ENCODE results near the gene ENAH.
"Not testable (repeated sequence)": the region's sequence is repeated elsewhere in the genome, so short reads cannot be mapped to it uniquely, and the experiment has no call there.

The ENAH gene

DNA sequence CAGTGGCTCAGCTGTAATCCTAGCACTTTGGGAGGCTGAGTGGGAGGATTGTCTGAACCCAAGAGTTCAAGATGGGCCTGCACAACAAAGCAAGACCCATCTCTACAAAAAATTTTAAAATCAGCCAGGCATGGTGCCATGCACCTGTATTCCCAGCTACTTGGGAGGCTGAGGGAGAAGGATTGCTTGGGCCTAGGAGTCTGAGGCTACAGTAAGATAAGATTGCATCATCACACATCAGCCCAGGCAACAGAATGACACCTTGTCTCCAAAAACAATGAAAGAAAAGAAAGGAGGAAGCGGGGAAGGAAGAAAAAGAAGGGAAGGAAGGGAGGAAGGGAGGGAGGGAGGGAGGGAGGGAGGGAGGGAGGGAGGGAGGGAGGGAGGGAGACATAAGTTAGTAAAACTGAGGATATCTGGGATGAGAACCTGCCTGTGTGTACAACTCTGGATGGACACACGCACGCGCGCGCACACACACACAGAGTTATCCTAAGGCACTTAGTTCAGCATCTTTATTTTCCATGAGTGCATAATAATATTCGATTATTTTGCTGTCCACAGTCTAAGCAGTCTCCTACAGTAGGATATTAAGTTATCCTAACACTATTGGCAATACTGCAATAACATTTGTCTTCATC, 132.2 kb downstream of the ENAH start:
- no peak for DNase-seq

DNA sequence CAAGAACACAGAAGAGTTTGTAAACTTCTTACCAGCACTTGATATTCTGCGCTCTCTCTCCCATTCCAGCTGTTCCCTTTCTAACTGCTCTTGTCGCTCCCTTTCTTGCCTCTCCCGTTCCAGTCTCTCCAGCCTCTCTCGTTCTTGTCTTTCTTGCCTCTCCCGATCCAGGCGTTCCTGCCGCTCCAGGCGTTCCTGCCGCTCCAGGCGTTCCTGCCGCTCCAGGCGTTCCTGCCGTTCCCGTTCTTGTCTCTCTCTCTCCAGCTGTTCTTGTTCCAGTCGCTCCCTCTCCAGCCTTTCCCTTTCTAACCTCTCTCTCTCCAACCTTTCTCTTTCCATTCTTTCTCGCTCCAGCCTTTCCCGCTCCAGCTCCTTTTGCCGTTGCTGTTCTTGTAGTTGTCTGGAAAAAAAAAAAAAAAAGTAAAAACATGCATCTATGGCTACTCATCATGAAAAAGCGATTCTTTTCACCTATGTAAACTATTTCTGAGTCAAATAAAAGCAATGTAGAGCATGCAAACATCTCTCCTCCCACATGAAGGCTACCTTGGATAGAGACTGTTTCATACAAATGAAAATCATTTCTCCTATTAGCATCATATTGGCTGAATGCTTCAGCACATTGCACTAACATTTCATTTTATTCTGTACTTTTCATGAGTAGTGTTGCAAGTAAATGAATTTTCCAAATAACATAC, 133.6 kb downstream of the ENAH start:
- DNase-seq = no peak

DNA sequence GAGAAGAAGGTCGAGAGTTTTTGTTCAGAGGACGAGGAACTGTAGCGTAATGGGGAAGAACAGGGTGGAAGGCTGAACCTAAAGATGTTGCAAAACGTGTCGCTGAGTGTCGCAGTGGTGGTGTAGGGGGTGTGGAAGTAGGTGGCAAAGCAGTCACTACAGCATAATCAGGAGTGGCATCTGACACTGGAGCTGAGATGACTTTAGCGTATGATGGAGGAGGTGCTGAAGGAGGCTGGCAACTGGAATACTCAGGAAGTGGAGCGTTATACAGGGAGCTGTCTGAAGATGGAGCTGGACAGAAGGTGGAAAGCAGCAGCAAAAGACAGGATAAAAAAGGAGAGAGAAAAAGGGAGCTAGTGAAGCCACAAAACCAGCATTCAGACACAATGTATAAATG, 135.2 kb downstream of the ENAH start:
- DNase-seq = no peak

DNA sequence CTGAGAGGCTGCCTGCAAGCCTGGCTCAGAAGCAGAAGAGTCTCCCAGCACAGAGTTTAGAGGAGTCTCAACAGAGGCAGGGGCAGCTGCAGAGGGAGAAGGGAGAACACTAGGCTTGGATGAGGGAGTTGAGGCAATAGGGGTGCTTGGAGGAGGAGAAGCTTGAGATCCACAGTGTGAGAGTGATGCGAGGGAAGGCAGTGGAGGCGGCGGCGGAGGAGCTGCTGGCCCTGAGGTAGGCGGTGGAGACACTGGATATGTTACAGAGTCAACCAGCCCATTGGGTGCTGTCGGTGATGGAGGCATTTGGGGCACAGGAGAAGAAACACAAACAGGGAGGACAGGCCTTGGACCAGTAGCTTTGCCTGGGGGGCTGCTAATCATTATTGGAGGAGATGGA, 135.7 kb downstream of the ENAH start:
- DNase-seq = no peak

DNA sequence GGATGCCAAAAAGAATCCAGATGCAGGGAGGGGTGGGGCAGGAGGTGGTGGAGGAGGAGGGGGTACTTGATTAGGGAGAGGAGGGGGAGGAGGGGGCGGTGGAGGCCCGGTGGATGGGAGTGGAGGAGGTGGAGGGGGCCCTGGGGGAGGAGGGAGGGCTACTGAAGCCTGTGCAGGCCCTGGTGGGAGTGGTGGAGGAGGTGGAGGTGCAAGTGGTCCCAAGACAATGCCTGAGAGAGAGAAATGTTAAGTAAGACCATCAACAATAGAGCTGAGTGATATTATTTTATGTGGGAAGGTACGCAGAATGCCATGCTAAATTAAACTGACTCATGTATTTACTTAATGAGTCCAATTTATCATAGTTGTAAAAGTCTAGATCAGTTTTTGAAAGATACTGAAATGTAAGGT, 138.2 kb downstream of the ENAH start:
- DNase-seq = no peak

DNA sequence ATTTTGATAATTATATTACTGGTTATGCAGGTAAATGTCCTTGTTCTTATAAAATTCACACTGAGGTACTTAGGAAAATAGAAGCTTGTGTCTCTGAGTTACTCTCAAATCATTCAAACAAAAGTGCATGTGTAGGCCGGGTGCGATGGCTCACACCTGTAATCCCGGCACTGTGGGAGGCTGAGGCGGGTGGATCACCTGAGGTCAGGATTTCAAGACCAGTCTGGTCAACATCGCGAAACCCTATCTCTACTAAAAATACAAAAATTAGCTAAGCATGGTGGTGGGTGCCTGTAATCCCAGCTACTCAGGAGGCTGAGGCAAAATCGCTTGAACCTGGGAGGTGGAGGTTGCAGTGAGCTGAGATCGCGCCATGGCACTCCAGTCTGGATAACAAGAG, 139.3 kb downstream of the ENAH start:
- not testable (repeated sequence) for DNase-seq

DNA sequence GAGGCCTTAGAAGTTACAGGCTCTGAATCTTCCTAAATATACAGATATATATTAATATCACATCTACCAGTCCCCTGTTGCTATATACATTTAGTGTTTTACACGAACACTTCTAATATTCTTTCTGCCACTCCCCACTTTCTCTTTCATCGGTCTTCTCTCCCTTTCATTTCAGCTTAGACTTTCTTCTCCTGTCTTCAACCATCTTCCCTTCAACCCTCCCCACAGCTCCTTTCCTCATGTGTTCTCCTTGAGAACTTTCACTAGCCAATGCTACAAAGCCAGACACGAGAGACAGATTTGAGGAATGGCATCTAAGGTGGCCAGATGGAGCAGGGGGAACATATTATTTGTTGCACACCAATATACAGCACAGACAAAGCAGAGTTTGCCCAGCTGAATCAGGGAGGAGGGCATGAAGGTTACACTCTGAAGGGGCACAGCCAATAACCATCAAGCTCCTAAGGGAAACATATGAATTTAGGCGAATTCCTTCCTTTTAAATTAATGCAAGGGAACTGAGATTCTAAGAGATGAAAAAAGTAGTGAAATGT, 141.0 kb downstream of the ENAH start:
- DNase-seq = no peak

DNA sequence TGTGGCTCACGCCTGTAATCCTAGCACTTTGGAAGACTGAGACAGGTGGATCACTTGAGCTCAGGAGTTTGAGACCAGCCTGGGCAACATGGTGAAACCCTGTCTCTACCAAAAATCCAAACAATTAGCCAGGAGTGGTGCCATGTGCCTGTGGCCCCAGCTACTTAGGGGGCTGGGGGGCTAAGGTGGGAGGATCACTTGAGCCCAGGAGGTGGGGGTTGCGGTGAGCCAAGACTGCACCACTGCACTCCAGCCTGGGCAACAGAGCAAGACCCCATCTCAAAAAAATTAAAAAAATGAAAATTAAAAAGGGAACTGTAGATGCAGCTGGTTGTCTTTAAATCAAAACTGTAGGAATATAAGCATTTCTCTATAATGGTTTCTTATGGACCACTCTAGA, 142.2 kb downstream of the ENAH start:
- DNase-seq = not testable (repeated sequence)

DNA sequence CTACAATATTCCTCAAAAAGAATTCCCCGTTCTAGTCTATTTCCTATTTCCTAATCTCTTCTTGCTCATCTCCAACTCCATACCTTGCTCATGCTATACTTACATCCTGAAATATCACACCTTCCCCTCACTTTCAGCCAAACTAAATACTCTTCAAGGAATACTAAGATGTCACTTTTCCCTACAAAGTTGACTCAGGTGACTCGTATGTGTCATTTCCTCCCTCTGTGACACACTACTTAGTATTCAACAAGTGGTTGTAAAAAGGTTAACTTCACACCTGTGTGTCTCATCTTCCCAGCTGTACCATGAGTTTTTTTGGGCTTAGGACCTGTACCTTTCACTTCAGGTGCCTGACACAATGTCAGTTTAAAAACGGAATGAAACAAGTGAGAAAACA, 143.2 kb downstream of the ENAH start:
- DNase-seq = no peak

DNA sequence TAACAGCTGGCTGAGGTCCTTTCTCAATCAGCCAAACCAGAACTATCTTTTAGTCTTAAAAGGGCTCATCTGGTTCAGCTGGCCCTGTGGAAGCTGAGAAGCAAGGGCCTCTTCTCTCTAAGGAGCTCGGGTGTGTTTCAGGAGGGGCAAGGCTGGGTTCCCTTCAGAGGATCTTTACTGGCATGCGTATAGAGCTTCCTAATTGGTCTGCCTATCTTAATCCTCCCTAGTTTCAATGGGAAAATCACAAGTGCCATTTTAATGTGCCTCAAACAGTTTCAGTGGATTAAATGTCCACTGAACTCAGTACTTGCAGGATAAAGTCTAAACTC, 143.6 kb downstream of the ENAH start:
- DNase-seq = no peak

DNA sequence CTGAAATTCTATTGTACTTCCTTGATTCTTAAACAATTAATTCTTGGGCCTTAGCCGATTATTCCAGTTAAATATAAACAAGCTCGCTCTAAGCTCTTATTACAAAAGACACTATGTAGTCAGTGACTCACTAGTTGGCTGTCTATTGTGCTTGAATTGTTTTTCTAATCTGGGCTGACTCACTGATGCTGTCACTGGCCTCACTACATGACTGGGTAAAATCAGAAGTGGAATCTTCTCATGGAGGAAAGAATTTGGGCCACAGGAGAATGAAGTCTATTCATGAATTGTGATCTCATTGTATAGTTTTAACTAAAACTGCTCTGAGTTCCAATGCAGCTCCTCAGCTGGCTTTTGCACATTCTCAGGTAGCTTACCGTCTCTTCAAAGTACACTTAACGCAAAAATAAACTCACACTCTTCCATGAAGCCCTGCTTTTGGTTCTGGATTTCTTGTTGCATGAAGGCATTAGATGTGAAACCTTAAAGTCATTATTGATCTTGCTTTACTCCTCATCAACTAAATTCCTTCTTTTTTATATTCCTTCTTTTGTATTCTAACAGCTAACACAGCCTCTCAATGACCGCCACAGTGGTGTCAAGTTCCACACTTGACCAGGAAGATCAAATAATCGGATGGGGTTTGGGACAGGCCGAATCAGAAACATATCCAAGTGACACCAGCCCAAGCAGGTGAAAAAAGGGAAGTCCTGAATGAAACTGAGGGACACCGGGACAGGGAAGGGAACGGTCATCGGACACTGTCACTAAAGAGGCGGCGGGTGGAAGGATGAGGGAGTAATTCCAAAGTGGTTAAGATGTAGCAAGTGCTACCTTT, 144.2 kb downstream of the ENAH start:
- DNase-seq = no peak

DNA sequence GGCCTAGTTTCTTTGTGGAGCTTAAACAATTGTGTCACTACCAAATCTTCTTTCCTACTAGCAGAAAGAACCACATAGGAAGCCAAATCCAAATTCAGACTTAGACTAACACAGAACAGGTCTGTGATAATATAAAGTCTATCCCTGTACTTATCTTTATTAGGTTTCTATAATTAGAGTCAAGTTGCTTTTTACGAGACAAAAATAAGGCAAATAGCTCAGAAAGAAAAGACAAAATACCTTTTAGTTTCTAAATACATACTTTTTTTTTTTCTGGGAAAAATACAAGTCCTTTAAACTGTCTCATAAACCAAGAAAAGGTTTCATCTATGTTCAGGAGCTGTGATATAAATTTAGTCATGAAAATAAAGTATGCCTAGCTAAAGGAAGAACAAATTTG, 146.2 kb downstream of the ENAH start:
- no peak for DNase-seq

DNA sequence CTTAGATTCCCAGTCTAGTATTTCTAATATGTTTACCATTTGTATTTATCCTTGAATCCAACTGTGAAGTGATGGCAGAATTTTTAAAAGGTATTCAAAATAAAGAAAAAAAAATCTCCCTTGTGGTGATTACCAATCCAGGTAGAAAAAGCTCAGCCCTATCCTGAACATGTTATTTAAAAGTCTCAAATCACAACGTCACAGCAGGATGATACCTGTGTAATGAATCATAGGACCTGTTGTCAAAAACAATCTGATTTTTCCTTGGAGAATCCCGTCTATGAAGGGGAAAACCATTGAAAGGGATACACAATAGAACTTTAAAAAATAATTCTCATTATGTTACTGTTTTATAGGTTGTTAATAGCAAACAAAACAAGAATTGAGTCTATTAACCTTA, 148.1 kb downstream of the ENAH start:
- DNase-seq = no peak

DNA sequence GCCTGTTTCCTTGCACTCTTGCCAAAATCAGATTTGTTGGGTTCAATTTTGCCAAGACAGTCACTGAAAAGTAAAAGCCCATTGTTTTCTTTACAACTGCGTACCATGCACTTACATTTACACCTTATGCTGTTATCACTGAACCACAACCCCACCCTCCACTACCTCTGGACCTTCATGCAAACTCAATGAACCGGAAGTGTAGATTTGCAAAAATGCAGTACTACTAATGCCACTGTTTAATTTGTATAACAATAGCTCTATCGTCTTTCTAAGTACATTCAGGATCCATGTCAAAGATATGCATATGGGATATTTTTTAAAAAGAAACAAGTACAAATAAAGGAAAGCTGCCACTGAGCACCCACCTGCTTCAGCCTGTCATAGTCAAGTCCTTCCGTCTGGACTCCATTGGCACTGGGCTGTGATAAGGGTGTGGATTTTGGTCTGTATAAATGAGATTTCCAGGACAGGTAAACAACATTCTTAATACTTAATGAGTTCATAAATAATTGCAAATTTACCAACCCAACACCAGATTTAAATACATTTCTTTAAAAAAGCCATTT, 152.2 kb downstream of the ENAH start:
- DNase-seq = no peak

DNA sequence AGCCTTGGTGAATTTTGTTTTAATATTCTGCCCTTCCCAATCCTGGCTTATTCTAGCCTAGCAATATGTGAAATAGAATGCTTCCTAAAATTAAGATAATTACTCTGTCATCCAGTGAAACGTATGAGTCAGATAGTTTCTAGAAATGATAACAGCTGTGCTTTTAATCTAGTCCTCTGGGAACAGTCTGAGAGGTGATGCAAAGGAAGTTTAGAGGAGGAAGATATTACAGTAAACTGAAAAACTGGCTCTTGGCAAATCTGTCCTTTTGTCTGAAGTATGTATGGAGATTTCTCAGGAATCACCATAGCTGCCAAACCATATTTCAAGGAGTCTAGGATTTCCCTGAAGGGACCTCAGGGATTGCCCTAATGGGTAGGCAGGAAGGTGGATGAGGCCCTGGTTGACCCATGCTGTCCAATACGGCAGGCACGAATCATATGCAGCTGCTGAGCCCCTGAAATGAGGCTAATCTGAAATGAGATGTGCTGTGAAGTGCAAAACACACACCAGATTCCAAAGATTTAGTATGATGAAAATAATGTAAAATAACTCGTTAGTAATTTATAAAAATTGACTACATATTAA, 154.3 kb downstream of the ENAH start:
- DNase-seq = no peak

DNA sequence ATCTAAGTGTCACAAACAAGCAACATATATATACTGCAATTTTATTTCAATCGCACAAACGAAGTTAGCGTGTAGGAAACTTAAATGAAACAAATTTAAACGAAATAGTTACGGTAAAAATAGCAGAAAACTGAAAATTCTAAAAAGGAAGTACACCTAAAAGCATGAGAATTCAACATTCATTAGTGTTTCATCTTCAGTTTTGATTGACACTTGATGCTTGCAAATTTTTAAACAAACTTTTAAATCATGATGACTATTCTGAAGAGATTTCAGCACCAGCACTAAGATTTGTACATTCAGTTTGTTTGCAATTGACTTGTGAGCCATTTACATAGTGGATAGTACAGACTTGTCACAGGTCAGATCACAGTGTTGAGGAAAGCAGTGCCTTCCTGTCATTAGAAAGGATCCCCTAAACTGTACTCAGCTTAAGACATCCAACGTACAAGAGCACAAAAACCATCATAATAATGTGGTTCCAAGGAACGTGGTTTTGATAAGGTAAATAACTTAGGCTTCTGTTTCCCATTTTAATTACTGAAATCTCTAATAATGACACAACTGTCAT, 158.0 kb downstream of the ENAH start:
- DNase-seq = no peak

DNA sequence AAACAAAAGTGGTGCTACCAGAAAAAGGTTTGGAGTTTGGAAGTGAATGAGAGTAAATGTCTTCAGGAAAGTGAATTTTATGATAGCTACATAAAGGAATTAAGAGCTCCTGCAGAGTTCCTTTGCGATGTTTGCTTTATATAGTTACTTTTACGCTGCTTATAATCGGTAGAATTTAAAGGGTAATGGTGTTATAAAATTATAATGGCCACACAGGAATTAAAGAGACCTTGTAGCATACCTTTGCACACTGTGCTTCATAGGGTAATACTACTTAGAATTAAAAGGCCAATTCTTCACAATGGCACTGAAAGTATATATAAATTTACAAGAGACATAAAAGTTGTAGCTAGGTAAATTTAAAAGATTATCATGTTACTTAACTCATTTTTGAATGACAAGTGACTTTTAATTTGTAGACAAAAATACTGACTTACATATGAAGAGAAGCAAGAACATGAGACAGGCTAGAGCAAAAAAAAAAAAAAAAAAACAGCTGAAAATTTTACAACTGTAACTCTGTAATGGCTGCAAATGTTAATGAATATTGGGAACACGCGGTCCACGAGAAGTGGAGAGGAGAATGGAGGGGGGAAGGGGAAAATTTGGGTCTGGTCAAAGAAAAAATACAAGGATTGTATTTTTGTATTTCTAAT, 159.2 kb downstream of the ENAH start:
- no peak for DNase-seq

DNA sequence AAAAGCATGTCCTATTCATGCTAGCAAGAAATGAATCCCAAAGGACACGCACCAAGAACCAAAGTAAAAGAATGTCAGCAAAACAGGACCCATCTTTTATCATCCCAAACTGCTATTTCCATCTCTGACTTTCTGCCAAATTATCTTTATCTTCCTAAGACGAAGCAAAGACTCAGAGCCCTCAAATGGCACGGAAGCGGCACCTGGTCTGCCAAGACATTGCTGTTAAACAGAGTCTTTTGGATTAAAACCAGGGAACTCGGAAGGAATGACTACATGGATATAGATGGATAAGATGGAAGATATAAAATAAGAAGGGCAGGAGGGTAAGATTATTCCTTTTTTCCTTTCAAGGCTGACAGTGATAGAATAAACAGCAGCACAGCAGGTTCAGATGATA, 164.2 kb downstream of the ENAH start:
- no peak for DNase-seq

DNA sequence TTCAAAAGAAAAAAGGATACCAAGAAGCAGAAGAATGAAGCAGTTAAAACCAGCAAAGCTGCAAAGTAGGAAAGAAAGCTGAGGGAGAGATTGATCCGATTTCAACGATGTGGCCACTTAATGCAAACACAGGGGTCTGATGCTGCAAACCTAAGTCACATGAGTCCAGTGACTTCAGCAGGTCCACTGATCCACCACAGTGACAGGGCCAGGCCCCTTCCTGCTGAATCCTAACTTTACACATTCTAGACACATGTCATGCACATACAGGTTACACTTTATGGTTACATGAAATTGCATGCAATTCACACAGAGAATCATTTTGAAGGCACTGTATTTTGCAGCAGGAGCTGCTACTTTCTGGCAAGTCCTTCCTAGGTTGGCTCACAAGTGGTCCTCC, 166.1 kb downstream of the ENAH start:
- no peak for DNase-seq

DNA sequence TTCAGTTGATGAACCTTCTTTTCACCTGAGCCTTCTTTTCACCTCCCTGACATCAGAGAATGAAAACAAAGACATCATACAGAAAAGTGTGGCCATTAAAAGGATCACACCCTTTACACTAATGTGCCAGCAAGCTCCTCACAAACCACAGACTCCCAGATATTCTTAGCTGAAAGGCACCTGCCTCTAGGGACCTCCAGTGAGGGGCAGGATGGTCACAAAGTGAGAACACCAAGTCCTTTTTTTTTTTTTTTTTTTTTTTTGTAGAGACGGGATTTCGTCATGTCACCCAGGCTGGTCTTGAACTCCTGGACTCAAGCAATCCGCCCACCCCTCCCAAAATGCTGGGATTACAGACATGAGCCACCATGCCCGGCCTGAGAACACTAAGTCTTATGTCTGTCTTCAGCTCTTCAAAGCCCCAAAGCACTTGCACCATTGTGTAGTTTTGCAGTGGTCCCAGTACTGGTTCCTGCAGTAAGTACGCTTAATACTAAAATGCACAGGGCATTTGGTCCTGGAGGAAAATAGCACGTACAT, 166.9 kb downstream of the ENAH start:
- DNase-seq = no peak

DNA sequence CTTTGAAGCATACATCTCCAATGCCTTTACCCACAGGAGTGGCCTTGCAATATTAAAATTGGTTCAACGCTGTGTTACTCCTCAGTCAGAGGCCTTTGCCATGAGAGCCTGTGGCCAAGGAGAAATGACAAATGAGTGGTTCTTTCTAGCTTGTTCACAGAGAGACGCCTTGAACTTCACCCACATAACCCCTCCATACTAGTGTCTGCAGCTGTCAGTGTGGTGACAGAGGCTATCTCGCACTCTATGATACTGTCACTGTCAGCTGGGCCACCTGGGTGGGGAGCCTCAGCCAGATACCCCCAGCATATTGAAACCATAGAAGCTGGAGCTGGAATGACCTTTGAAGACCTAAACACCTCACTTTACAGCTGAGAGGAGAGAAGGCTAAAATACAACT, 167.7 kb downstream of the ENAH start:
- no peak for DNase-seq

DNA sequence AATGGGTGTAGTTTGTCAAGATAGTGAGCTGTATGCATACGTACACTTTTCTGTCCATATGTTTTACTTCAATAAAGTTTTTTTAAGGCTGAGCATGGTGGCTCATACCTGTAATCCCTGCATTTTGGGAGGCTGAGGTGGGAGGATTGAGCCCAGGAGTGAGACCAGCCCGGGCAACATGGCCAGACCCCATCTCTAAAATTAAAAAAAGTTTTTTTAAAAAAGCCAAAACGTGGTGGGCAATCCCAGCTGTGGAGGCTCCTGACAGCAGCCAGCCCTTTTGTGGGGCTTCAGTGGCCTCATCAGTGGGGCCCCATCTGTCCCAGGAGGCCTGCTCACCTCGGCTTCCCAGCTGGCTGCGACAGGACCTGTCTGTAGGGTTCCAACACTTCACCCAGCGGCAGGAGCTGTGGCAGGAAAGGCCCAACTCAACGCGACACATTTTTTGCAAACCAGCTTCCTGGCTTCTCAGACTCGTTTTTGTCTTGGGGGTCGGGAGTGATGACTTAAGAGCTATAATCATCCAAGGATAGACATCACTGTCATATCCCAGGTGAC, 168.2 kb downstream of the ENAH start:
- DNase-seq = no peak

Data from CD4-positive, alpha-beta T cell treated with Interleukin-17A for 1 hour (primary cell).